Uterus (tissue), 2 donors: ENCODE data around the gene PLEKHN1.
A peak's percentile ranks its signal among the peaks of the same experiment; 100 is the strongest.

Source experiments
- CTCF ChIP-seq, 4 experiments: fragments of 200-600 bp in 2 of 4; fragments of 450-650 bp in 2 of 4; sonication (generic) in 2 of 4; IDR thresholded peaks; one replicate each; pipeline ENCODE4 v1.5.1; 2016 to 2019; ENCODE audit warnings: antibody characterized with exemption in 4 of 4, mild to moderate bottlenecking in 2 of 4, moderate library complexity in 1 of 4
- POLR2A ChIP-seq, 2 donors: fragments of 450-650 bp; IDR thresholded peaks; one replicate each; pipeline ENCODE4 v1.6.1; 2016; ENCODE audit warnings: antibody characterized with exemption in 2 of 2, mild to moderate bottlenecking in 1 of 2, moderate library complexity in 1 of 2

- TF ChIP-seq CTCF (IDR thresholded peaks at IDR 0.05) (no peak), POLR2A (IDR thresholded peaks at IDR 0.05) (peak in 1 of 2 donors; percentile 4)
These were observed 5.1 kb upstream of the PLEKHN1 start for GRCh38 chr1:961132-961669.
